Nephron (organoid): ENCODE measurements around the gene SLC39A10.

ENCODE experiments used
- H3K27ac Mint-ChIP-seq, 3 experiments: 2 replicates each; pipeline ENCODE4 v1.8.0; 2020; ENCODE audit warnings: mixed read lengths in 3 of 3, mild to moderate bottlenecking in 2 of 3, moderate library complexity in 1 of 3
- H3K27me3 Mint-ChIP-seq: 2 replicates; pipeline ENCODE4 v1.8.0; 2021; ENCODE audit warnings: low read depth, mild to moderate bottlenecking, moderate library complexity, mixed read lengths
- H3K36me3 Mint-ChIP-seq: 2 replicates; pipeline ENCODE4 v1.8.0; 2020; ENCODE audit warnings: low read depth, mixed read lengths
- H3K4me1 Mint-ChIP-seq: 2 replicates; pipeline ENCODE4 v1.8.0; 2020; ENCODE audit warnings: mixed read lengths
- H3K4me3 Mint-ChIP-seq, 3 experiments: 2 replicates each; pipeline ENCODE4 v1.8.0; 2020; ENCODE audit warnings: mild to moderate bottlenecking in 3 of 3, mixed read lengths in 3 of 3, moderate library complexity in 2 of 3
- H3K9me3 Mint-ChIP-seq: 2 replicates; pipeline ENCODE4 v1.8.0; 2020; ENCODE audit warnings: mixed read lengths
- TF ChIP-seq, protein P1 (sequence below), 3 experiments: fragments of 200-600 bp; sonication (generic); IDR thresholded peaks; one replicate each; pipeline ENCODE4 v1.5.0; 2021; ENCODE audit warnings: antibody characterized with exemption in 3 of 3; ENCODE audit not compliant: unreplicated experiment in 3 of 3

The SLC39A10 gene

DNA sequence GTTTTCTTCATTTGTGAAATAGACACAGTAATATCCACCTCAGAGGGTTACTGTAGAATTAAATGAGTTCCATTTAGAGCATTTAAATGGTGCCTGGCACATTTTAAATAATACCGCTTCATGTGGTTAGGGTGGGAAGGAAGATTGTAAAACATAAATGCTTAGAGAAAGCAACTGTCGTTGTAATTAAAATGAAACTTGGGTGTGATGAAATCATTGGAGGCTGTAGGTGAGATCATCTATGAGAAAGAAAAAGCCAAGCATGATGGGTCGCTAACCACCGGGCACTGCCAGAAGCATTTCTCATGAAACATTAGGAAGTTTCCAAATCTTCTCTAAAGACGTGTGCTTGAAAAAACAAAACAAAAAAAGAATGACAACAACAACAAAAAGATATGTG is 8.2 kb upstream of the SLC39A10 start:
- no peaks in the 10 kb centered on the region for H3K36me3 Mint-ChIP-seq
- TF ChIP-seq, protein P1, sequence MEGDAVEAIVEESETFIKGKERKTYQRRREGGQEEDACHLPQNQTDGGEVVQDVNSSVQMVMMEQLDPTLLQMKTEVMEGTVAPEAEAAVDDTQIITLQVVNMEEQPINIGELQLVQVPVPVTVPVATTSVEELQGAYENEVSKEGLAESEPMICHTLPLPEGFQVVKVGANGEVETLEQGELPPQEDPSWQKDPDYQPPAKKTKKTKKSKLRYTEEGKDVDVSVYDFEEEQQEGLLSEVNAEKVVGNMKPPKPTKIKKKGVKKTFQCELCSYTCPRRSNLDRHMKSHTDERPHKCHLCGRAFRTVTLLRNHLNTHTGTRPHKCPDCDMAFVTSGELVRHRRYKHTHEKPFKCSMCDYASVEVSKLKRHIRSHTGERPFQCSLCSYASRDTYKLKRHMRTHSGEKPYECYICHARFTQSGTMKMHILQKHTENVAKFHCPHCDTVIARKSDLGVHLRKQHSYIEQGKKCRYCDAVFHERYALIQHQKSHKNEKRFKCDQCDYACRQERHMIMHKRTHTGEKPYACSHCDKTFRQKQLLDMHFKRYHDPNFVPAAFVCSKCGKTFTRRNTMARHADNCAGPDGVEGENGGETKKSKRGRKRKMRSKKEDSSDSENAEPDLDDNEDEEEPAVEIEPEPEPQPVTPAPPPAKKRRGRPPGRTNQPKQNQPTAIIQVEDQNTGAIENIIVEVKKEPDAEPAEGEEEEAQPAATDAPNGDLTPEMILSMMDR (IDR thresholded peaks at IDR 0.05; ENCODE audit: unreplicated experiment in 3 of 3) = no peak
- H3K9me3 Mint-ChIP-seq = no peaks in the 10 kb centered on the region
- H3K27me3 Mint-ChIP-seq = no peaks in the 10 kb centered on the region
- no peak overlapping the region for H3K4me3 Mint-ChIP-seq
- H3K4me1 Mint-ChIP-seq = no peaks in the 10 kb centered on the region
- no peak overlapping the region for H3K27ac Mint-ChIP-seq

DNA sequence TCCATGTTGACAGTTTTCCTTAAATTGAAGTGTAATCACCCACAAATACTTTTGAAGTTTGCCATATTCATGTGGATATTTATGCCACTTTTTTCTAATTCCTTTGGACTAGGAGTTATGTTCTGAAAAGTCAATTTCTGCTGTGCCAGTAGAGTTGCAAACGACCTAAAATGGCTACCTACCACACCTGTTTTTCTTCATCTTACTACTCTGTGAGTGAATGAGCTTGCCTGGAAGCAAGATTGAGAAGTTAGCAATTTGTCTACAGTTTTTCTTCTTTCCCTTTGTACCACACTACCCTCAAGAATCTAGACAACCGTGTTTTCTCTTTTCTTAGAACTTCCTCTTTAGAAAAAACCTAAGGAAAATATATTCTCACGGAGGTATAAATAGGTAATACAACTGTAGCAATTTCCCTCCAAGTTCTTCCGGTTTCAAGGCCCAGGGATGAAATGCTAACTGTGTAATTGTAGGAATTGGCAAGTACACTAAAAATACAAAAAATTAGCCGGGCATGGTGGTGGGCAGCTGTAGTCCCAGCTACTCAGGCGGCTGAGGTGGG is 7.3 kb upstream of the SLC39A10 start:
- Mint-ChIP-seq H3K27ac (no peak overlapping the region), H3K36me3 (no peaks in the 10 kb centered on the region), H3K4me3 (no peak overlapping the region), H3K9me3 (no peaks in the 10 kb centered on the region), H3K27me3 (no peaks in the 10 kb centered on the region), H3K4me1 (no peaks in the 10 kb centered on the region)
- TF ChIP-seq, protein P1 (IDR thresholded peaks at IDR 0.05; ENCODE audit: unreplicated experiment in 3 of 3) = no peak

DNA sequence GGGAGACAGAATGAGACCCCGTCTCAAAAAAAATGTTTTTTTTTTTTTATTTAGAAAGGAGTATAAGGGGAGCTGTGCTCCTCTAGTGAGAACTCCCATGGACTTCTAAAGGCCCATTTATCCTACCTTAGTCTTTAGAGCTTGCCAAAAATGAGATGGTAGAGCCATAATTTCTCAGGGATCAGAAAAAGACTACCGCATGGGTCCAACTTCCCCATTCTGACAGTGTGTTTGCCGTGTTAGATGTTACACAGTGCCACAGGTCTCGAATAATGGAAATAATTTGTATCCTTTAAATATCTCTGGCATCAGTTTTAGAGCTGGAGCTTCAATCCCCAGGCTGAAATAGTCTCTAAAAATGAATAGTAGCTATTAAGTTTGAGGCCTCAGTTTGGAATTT is 6.0 kb upstream of the SLC39A10 start:
- Mint-ChIP-seq H3K9me3 (no peaks in the 10 kb centered on the region), H3K4me3 (no peak overlapping the region), H3K27me3 (no peaks in the 10 kb centered on the region), H3K27ac (no peak overlapping the region), H3K36me3 (no peaks in the 10 kb centered on the region), H3K4me1 (peaks cover 2% of the 10 kb centered on the region)
- TF ChIP-seq, protein P1 (IDR thresholded peaks at IDR 0.05; ENCODE audit: unreplicated experiment in 3 of 3) = no peak

DNA sequence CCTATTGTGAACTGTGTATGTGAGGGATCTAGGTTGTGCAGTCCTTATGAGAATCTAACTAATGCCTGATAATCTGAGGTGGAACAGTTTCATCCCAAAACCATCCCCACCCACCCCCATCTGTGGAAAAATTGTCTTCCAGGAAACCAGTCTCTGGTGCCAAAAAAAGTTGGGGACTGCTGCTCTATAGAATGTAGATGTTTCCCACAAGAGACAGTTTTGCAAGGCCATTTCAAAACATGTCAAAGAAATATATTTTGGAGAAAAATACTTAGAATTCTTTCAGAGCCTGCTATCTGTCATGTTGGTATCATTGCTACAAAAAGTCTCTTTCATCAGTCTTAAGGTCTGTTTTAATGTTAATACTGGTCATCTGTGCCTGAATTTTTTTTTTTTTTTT is 4.1 kb upstream of the SLC39A10 start:
- Mint-ChIP-seq H3K4me1 (peaks cover 4% of the 10 kb centered on the region), H3K36me3 (no peaks in the 10 kb centered on the region), H3K9me3 (no peaks in the 10 kb centered on the region), H3K4me3 (no peak overlapping the region), H3K27ac (no peak overlapping the region), H3K27me3 (no peaks in the 10 kb centered on the region)
- TF ChIP-seq, protein P1 (IDR thresholded peaks at IDR 0.05; ENCODE audit: unreplicated experiment in 3 of 3) = no peak

DNA sequence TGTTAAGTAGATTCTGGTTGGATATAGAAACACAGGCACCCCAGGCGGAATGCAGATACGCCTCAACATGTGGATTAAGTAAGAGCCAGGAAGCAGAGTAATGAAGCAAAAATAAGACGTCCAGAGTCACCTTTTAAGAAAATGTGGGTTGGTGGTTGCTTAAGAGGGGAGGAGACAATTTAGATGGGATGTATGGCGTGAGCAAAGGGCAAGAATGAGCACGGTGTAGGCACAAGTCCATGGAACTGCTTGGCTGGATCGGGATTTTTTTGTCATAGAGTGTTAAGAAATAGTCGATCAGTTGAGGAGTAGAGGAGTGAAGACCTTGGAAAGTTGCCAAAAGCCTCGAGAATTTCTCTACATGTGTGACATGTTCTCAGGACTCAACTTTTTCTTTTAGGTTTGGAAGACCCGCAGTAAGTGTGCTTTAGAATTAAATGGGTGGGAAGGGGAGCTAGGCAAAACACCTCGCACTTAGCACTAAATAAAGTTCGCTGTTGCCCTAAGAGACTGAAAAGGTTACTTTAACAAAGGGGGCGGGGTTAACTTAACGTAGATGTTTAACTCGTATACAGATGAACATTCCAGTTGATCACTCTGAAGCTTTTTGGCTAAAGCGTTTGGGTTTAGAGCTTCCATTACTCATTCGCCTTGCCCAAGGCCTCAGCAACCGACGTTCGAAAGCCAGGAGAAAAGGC is 716 bp upstream of the SLC39A10 start:
- peak overlapping the region; percentile 98 to 100 (median 99) for H3K4me3 Mint-ChIP-seq
- H3K9me3 Mint-ChIP-seq = no peaks in the 10 kb centered on the region
- no peaks in the 10 kb centered on the region for H3K27me3 Mint-ChIP-seq
- H3K27ac Mint-ChIP-seq = peak overlapping the region; percentile 98 to 100 (median 100)
- H3K4me1 Mint-ChIP-seq = peaks cover 25% of the 10 kb centered on the region
- H3K36me3 Mint-ChIP-seq = no peaks in the 10 kb centered on the region
- TF ChIP-seq, protein P1 (IDR thresholded peaks at IDR 0.05; ENCODE audit: unreplicated experiment in 3 of 3) = no peak
